ENCODE measurements around the gene ARHGEF17. TPM values are rescaled to one million over a fixed set of nuclear protein-coding genes. Genes with fewer than 3 reads are reported as not detected.

The ARHGEF17 gene
- total RNA-seq, 2 donors from 2014 or later, result 0.95 TPM; not detected in 1

DNA sequence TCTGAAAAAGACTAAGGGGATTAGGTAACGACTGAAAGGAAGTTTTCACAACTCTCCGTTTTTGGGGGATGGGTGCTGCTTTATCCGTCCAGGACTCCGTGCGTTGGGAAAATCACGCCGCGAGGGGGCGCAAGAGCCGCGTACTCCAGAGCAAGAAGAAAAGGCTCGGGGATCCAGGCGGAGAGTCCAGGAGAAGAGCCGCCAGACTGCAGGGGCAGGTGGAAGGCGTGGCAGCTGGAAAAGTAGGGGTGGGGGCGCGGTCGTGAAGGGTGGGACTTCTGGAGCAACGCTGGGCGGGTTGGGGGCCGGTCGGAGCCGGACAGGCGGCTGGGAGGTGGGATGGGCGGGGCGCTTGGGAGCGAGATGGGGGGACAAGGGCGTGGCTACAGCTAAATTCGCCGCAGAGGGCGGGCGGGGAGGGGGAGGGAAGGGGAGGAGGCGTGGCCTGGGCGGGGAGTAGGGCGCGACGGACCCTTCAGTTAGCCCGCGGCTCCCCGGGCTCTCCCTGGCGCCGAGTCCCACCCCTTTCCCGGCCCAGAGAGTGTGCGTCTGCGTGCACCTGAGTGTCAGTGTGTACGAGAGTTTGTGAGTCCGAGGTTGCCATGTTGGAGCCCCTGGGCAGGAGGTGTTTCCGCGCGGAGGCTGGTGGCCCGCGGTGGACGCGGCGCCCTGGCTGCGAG lies 613 bp upstream of the ARHGEF17 start:
- peak; percentile 88 for DNase-seq (ENCODE audit: low spot score)
- Mint-ChIP-seq H3K27ac (peak overlapping the region; percentile 1 to 50), H3K9me3 (no peaks in the 10 kb centered on the region), H3K27me3 (peaks cover 8 to 10% of the 10 kb centered on the region in 2 donors), H3K4me1 (ENCODE audit: low read depth in 2 of 2) (peaks cover 7 to 11% of the 10 kb centered on the region in 2 donors), H3K36me3 (no peaks in the 10 kb centered on the region), H3K4me3 (peak overlapping the region; percentile 84)
- ATAC-seq, result peak; percentile 77 to 83

DNA sequence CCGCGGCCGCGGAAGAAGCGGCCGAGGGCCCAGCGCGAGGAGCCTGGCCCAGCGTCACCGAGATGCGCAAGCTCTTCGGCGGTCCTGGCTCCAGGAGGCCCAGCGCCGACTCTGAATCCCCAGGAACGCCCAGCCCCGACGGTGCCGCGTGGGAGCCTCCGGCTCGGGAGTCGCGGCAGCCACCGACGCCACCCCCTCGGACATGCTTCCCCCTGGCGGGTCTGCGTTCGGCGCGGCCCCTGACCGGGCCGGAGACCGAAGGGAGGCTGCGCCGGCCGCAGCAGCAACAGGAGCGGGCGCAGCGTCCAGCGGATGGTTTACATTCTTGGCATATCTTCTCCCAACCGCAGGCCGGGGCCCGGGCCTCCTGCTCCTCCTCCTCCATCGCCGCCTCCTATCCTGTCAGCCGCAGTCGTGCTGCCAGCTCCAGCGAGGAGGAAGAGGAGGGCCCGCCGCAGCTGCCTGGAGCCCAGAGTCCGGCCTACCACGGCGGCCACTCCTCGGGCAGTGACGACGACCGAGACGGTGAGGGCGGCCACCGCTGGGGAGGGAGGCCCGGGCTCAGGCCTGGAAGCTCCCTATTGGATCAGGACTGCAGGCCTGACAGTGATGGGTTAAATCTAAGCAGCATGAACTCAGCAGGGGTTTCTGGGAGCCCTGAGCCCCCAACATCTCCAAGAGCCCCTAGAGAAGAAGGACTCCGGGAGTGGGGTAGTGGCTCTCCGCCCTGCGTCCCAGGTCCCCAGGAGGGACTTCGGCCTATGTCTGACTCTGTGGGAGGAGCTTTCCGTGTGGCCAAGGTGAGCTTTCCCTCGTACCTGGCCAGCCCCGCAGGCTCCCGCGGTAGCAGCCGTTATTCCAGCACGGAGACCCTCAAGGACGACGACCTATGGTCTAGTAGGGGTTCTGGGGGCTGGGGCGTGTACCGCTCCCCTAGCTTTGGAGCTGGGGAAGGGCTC lies 1.2 kb downstream of the ARHGEF17 start:
- peaks cover 16 to 19% of the 10 kb centered on the region in 2 donors for H3K4me1 Mint-ChIP-seq (ENCODE audit: low read depth in 2 of 2)
- H3K27me3 Mint-ChIP-seq, result peaks cover 8 to 10% of the 10 kb centered on the region in 2 donors
- H3K36me3 Mint-ChIP-seq, result no peaks in the 10 kb centered on the region
- H3K27ac Mint-ChIP-seq, result no peak overlapping the region
- H3K9me3 Mint-ChIP-seq, result no peaks in the 10 kb centered on the region
- DNase-seq (ENCODE audit: low spot score) (no peak), ATAC-seq (no peak)
- H3K4me3 Mint-ChIP-seq, result no peak overlapping the region

DNA sequence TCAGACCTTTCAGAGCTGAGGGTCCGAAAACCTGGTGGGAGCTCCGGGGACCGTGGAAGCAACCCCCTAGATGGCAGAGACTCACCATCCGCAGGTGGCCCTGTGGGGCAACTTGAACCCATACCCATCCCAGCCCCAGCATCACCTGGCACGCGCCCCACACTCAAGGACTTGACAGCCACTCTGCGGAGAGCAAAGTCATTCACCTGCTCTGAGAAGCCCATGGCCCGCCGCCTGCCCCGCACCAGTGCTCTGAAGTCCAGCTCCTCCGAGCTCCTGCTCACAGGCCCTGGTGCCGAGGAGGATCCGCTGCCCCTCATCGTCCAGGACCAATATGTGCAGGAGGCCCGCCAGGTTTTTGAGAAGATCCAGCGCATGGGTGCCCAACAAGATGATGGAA lies 2.0 kb downstream of the ARHGEF17 start:
- Mint-ChIP-seq H3K27ac (no peak overlapping the region), H3K27me3 (peaks cover 8 to 10% of the 10 kb centered on the region in 2 donors), H3K36me3 (no peaks in the 10 kb centered on the region), H3K9me3 (no peaks in the 10 kb centered on the region), H3K4me3 (no peak overlapping the region), H3K4me1 (ENCODE audit: low read depth in 2 of 2) (peaks cover 19 to 24% of the 10 kb centered on the region in 2 donors)
- DNase-seq (ENCODE audit: low spot score), result no peak
- ATAC-seq, result no peak

DNA sequence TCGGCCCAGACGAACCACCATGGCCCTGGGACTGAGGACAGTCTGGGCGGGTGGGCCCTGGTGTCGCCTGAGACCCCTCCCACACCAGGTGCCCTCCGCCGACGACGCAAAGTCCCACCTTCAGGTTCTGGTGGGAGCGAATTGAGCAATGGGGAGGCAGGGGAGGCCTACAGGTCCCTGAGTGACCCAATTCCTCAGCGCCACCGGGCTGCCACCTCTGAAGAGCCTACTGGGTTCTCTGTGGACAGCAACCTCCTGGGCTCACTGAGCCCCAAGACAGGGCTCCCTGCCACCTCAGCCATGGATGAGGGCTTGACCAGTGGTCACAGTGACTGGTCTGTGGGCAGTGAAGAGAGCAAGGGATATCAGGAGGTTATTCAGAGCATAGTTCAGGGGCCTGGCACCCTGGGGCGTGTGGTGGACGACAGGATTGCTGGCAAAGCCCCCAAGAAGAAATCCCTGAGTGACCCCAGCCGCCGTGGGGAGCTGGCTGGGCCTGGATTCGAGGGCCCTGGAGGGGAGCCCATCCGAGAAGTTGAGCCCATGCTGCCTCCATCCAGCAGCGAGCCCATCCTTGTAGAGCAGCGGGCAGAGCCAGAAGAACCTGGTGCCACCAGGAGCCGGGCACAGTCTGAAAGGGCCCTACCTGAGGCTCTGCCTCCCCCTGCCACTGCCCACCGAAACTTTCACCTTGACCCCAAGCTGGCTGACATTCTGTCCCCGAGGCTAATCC lies 2.8 kb downstream of the ARHGEF17 start:
- H3K4me1 Mint-ChIP-seq (ENCODE audit: low read depth in 2 of 2), result peaks cover 19 to 24% of the 10 kb centered on the region in 2 donors
- H3K9me3 Mint-ChIP-seq, result no peaks in the 10 kb centered on the region
- H3K36me3 Mint-ChIP-seq, result no peaks in the 10 kb centered on the region
- ATAC-seq (no peak), DNase-seq (ENCODE audit: low spot score) (no peak)
- peaks cover 1 to 8% of the 10 kb centered on the region in 2 donors for H3K27me3 Mint-ChIP-seq
- no peak overlapping the region for H3K27ac Mint-ChIP-seq
- H3K4me3 Mint-ChIP-seq, result no peak overlapping the region

DNA sequence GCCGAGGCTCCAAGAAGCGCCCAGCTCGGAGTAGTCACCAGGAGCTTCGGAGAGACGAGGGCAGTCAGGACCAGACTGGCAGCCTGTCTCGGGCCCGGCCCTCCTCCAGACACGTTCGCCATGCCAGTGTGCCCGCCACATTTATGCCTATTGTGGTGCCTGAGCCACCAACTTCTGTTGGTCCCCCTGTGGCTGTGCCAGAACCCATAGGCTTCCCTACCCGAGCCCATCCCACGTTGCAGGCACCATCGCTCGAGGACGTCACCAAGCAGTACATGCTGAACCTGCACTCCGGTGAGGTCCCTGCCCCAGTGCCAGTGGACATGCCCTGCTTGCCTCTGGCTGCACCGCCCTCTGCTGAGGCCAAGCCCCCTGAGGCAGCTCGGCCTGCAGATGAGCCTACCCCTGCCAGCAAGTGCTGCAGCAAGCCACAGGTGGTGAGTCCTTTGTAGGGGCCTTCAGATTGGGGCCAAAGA lies 3.4 kb downstream of the ARHGEF17 start:
- DNase-seq (ENCODE audit: low spot score) (no peak), ATAC-seq (no peak)
- H3K27me3 Mint-ChIP-seq, result peaks cover 0 to 8% of the 10 kb centered on the region in 2 donors
- no peaks in the 10 kb centered on the region for H3K9me3 Mint-ChIP-seq
- no peak overlapping the region for H3K27ac Mint-ChIP-seq
- H3K4me3 Mint-ChIP-seq, result no peak overlapping the region
- H3K36me3 Mint-ChIP-seq, result no peaks in the 10 kb centered on the region
- peaks cover 19 to 26% of the 10 kb centered on the region in 2 donors for H3K4me1 Mint-ChIP-seq (ENCODE audit: low read depth in 2 of 2)

DNA sequence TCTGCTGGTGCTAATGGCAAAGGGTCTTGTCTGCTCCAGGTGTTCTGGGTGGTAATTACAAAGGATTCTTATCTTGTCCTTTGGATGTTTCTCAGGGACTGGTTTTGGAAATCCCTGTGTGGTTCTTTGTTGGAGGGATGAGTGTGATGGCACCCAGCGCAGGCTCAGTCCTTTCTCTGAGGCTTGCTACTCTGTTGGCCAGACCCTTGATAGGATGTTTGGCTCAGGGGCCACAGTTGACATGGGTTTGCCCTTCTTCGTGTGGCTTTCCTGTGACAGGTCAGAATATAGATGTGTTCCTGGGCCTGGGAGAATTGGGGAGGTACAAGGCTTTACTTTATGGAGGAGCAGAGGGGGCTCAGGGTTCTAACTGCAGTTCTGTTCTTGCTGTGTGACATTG lies 4.0 kb downstream of the ARHGEF17 start:
- Mint-ChIP-seq H3K27me3 (peaks cover 0 to 6% of the 10 kb centered on the region in 2 donors), H3K36me3 (no peaks in the 10 kb centered on the region), H3K4me1 (ENCODE audit: low read depth in 2 of 2) (peaks cover 13 to 23% of the 10 kb centered on the region in 2 donors), H3K9me3 (no peaks in the 10 kb centered on the region), H3K27ac (no peak overlapping the region), H3K4me3 (no peak overlapping the region)
- DNase-seq (ENCODE audit: low spot score) (no peak), ATAC-seq (no peak)

DNA sequence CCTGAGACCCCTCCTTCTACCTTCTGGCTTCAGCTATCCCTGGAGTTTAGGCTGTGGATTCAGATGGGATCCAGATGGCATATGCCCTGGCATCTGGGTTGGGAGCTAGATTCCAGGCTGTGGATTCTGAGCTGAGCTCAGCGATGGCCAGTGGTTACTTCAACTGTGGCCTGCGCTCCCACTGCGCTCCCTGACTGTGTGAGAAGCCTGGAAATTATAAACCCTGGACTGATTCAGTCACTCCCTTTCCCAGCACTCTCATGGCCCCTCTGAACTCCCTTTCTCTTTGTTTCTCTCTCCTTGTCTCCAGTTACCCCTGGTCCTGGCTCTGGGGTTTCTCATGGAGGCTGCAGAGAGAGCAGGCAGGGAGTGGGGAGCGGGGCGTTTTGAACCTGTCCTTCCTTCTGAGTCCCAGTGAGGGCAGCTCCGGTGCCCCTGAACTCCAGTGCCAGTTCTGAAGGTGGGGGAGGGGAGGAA lies 4.8 kb downstream of the ARHGEF17 start:
- no peaks in the 10 kb centered on the region for H3K9me3 Mint-ChIP-seq
- DNase-seq (ENCODE audit: low spot score) (no peak), ATAC-seq (no peak)
- peaks cover 8 to 19% of the 10 kb centered on the region in 2 donors for H3K4me1 Mint-ChIP-seq (ENCODE audit: low read depth in 2 of 2)
- peaks cover 0 to 2% of the 10 kb centered on the region in 2 donors for H3K27me3 Mint-ChIP-seq
- H3K36me3 Mint-ChIP-seq, result no peaks in the 10 kb centered on the region
- no peak overlapping the region for H3K27ac Mint-ChIP-seq
- H3K4me3 Mint-ChIP-seq, result no peak overlapping the region

DNA sequence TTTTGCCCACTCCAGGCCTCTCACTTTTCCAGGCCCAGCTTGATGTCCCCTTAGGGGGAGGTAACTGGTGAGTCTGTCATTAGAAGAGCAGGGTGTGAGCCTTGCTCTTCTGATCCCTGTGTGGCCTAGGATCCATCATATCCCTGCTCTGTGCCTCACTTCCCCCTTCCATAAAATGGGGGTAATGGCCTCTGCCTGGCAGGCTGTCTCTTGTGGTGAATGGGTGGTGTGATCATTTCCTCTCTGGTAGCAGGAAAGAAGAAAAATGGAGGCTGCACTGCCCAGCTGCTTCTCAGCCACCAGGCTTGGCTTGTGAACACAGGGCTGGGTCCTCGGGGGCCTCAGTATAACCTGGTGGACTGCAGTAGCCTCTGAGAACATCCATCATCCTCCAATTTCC lies 5.6 kb downstream of the ARHGEF17 start:
- peaks cover 0 to 2% of the 10 kb centered on the region in 2 donors for H3K27me3 Mint-ChIP-seq

DNA sequence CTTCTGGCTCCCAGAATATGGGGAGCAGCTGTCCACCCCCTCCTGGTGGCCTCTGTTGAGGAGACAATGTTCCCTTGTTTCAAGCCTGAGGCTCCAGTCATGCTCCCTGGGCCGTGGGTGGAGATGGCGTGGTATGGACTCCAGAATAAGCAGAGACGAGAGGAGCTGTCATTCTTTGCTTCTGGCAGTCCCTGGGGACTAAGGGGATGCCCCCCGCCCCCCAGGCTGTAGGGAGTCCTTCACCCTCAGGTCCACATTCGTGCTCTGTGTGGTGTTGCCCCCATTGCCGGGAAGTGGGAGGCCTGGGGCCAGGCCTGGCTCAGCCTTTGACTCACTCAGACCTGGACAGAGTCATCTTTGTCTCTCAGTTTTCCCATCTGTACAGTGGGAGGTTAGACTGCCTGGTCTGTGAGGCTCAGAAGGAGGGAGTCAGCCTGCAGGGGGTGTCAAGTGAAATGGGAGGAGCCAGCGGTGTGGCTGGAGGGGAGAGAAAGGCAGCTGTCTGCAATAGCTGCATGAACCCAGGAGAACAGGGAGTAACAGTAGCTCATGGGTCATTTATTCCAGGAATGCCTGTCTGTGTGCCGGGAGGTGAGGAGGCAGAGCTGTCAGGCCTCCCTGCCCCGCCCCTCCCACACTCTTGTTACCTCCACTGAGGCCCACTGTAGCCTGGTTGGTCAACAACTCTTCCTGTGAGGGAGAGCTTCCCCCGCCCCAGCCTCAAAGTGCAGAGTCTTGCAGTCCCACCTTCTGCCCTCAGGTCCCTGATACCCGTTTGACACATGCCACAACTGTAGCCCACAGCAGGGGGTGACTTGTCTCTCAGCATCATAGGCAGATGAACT lies 6.3 kb downstream of the ARHGEF17 start:
- ATAC-seq (peak; percentile 68 to 73), DNase-seq (ENCODE audit: low spot score) (no peak)
- Mint-ChIP-seq H3K9me3 (no peaks in the 10 kb centered on the region), H3K4me3 (no peak overlapping the region), H3K27me3 (peaks cover 0 to 2% of the 10 kb centered on the region in 2 donors), H3K27ac (peak overlapping the region; percentile 19 to 66), H3K4me1 (ENCODE audit: low read depth in 2 of 2) (peaks cover 8 to 19% of the 10 kb centered on the region in 2 donors), H3K36me3 (no peaks in the 10 kb centered on the region)

More for the DNA sequence above, 5.6 kb downstream of the ARHGEF17 start:
- Mint-ChIP-seq H3K4me3 (no peak overlapping the region), H3K27ac (peak overlapping the region; percentile 19 to 66), H3K4me1 (ENCODE audit: low read depth in 2 of 2) (peaks cover 8 to 19% of the 10 kb centered on the region in 2 donors), H3K9me3 (no peaks in the 10 kb centered on the region), H3K36me3 (no peaks in the 10 kb centered on the region)
- no peak for DNase-seq (ENCODE audit: low spot score)
- ATAC-seq, result no peak

DNA sequence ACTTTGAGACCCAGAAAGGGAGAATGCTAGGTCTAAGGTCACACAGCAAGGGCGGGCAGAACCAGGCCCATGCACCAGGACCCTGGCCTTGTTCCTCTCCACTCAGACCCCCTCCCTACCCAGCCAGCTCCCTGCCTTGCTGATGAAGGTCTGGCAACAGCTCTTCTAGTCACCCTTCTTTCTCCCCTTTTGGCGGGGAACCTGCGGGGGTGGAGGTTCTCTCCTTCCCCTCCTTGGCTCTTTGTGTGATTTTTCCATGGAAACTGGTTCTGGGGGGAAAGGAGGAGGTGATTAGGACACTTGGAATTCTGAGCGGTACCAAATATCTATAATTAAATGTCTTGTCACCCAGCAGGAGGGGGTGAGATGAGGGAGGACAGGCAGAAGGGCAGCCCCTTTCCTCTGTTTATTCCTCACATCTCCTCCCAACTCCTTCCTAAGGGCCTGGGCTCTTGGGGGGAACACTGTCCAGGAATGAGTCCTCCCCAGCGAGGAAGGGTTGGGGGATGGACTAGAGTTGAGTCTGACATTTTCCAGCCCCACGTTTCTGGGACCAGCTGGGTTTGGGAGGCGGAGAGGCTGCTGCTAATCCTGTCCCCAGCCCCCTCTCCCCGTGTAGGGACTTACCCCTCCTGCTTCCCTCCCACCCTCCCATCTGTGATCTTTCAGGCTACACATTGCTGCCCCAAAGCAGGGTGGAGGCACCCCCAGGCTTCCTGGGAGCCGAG lies 7.4 kb downstream of the ARHGEF17 start:
- H3K27ac Mint-ChIP-seq, result no peak overlapping the region
- H3K4me1 Mint-ChIP-seq (ENCODE audit: low read depth in 2 of 2), result peaks cover 8 to 19% of the 10 kb centered on the region in 2 donors
- H3K9me3 Mint-ChIP-seq, result no peaks in the 10 kb centered on the region
- H3K36me3 Mint-ChIP-seq, result no peaks in the 10 kb centered on the region
- DNase-seq (ENCODE audit: low spot score), result no peak
- no peak for ATAC-seq
- H3K4me3 Mint-ChIP-seq, result no peak overlapping the region
- H3K27me3 Mint-ChIP-seq, result no peaks in the 10 kb centered on the region

DNA sequence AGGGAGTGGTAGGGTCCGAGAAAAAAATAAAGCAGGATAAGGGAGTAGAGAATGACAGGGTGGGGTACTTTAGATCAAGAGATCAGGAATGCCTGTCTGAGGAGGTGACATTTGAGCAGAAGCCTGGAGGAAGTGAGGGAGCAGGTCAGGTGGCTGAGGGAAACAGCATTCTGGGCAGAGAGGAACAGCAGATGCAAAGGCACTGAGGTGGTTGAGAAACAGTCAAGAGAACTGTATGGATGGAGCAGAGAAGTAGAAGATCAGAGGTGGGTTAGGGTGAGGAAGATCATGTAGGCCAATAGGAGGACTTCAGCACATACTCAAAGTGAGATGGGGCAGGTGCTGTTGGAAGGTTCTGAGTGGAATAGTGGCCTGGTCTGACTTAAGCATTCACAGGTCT lies 8.3 kb downstream of the ARHGEF17 start:
- DNase-seq (ENCODE audit: low spot score) (no peak), ATAC-seq (no peak)
- Mint-ChIP-seq H3K27me3 (no peaks in the 10 kb centered on the region), H3K9me3 (no peaks in the 10 kb centered on the region), H3K27ac (no peak overlapping the region), H3K36me3 (no peaks in the 10 kb centered on the region), H3K4me3 (no peak overlapping the region), H3K4me1 (ENCODE audit: low read depth in 2 of 2) (peaks cover 8 to 19% of the 10 kb centered on the region in 2 donors)

DNA sequence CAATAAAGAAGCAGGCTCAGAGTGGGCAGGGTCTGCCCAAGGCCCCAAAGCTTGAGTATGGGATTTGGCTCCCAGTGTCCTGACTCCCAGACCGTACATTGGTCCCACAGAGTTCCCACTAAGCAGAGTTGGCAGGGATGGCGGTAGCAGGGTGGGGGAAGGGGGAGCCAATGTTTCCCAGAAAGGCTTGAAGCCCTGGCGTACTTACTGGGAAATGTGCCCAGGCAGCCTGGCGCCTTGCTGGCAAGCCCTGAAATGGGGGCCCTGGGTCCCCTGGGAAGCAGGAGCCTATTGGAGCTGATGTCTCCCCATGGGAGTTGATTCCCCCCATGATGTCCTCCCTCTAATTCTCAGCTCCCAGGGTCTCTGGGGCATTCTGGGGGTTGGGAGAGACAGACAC lies 9.3 kb downstream of the ARHGEF17 start:
- Mint-ChIP-seq H3K27ac (no peak overlapping the region), H3K9me3 (no peaks in the 10 kb centered on the region), H3K27me3 (no peaks in the 10 kb centered on the region), H3K4me3 (no peak overlapping the region), H3K36me3 (no peaks in the 10 kb centered on the region), H3K4me1 (ENCODE audit: low read depth in 2 of 2) (peaks cover 8 to 19% of the 10 kb centered on the region in 2 donors)
- DNase-seq (ENCODE audit: low spot score) (no peak), ATAC-seq (no peak)

Measured in natural killer cell treated with Interleukin-12 subunit alpha and Interleukin-12 subunit beta and Interleukin-15 and Interleukin-18, amount 100 ng/mL, for 72 hours (primary cell).